ENCODE measurements around the gene NAV2.
"Not testable (repeated sequence)": the region's sequence is repeated elsewhere in the genome, so short reads cannot be mapped to it uniquely, and the experiment has no call there.

The NAV2 gene

DNA sequence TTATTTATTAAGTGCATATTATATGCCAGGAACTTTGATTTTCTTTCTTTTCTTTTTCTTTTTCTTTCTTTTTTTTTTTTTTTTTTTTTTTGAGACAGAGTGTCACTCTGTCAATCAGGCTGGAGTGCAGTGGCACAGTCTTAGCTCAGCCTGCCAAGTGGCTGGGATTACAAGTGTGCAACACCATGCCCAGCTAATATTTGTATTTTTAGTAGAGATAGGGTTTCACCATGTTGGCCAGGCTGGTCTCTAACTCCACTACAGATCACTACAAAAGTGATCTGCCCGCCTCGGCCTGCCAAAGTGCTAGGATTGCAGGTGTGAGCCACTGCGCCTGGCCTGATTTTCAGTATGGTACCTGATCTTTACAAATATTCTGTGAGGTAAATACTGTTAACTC, 182.4 kb downstream of the NAV2 start:
- DNase-seq (ENCODE audit: low read depth in 2 of 2) = not testable (repeated sequence)

GRCh38 chr11:19895776-19896175, 183.1 kb downstream of the NAV2 start:
- no peak for DNase-seq (ENCODE audit: low read depth in 2 of 2)

DNA sequence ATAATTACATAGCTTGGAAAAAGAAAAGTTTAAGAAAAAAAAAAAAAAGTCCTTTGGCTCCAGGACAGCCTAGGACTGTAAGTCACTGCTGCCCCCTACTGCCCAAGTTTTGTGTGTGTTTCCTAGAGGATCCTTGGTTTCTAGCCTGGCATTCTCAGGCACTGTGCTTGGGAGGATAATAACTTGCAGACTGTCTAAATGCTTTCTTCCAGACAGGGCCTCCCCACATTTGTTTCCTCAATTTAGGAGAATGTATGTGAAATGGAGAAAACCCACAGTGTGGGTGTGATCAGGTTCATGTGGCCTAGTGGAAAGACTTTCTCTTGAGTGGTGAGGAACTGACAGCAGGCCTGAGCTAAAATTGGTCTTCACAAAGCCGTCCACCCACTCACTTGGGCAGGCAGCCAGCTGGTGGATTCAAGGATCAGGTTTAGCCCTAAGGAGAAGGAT, 191.0 kb downstream of the NAV2 start:
- DNase-seq (ENCODE audit: low read depth in 2 of 2) = peak; percentile 16 to 56

DNA sequence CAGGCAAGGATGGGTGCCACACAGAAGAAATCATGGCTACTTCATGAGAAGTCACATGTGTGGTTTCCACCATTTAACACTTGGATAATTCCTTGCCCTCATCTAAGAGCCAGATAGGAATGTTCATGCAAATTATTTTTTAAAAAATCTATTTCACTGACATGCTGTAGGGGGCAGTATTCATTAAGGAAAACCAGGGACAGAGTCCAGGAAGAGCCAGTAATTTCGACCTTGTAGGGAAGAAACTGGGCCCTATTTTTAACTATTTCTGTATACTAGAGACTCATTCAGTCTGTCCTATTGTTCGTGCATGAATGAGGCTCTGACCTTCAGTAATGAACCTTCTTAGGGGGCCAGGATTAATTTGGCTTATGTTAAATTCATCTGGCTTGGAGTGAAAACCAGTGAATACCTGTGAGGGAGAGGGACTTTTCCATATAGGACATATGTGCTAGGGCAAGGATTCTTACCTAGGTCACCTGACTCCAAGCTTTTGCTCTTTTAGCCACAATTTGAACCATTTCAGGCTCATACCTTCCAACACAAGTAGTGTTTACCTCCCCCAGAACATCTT, 192.7 kb downstream of the NAV2 start:
- no peak for DNase-seq (ENCODE audit: low read depth in 2 of 2)

GRCh38 chr11:19906126-19906525, 193.5 kb downstream of the NAV2 start:
- DNase-seq (ENCODE audit: low read depth in 2 of 2) = no peak

DNA sequence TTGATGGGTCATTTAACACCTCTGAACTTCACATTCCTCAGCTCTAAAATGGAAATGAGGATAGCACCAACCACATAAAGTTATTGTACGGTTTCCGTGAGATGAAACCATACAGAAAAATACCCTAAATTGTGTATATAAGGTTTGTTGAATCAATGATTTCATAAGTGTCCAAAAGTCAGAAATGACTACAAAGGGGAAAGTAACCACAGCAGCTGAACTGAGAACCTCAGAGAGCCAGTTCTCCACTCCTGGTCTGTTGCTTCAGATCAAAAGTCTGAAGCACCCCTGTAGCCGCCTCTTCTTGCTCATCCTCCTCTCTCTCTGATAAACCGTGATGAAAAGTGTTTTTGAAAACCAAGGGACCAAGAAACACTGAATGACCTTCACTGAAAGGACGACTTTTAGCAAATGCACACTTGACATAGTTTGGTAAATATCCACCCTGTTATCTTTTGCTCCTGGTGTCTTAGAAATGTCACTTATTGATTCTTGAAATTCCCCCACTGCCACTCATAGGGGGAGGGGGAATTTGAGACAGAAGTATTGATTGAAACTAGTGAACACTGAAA, 194.5 kb downstream of the NAV2 start:
- DNase-seq (ENCODE audit: low read depth in 2 of 2) = no peak

DNA sequence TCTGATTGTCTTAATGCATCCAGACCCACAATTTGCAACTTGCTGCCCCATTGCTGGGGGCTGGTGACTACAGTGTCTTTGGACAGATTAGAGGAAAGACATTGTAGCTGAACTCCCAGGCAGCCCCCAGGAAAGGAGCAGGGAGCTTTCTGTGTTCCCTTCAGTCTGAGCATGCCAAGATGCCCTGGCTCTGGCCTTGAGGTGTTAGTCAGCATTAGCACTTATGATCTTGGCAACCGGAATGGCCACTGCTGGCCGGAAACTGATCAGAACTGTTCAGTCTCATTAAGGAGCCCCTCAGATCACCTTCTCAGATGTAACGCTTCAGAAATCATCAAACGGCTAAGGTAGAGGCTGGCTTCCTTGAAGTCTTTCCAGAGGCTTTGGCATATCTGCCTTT, 195.2 kb downstream of the NAV2 start:
- no peak for DNase-seq (ENCODE audit: low read depth in 2 of 2)

GRCh38 chr11:19910931-19911330, 198.3 kb downstream of the NAV2 start:
- DNase-seq (ENCODE audit: low read depth in 2 of 2) = no peak

- no peak for DNase-seq (ENCODE audit: low read depth in 2 of 2)
Measured at GRCh38 chr11:19912115-19912957, 199.7 kb downstream of the NAV2 start.

GRCh38 chr11:19912958-19913892, 200.6 kb downstream of the NAV2 start:
- no peak for DNase-seq (ENCODE audit: low read depth in 2 of 2)

DNA sequence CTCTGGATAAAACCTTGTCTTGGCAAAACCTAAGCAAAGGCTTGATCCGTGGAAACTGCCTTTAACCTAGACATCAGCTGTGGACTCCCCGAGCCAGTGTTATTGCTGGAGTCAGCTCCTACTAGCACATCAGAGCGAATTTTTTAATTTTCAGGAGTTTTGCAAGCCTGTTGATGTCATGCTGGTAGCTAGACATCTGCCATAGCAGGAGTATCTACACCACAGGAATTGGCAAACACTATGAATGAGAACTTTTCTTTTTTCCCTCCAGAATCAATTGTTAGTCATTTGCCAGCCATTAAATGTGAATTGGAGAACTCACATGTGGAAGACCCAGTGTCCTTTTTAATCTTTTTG, 201.2 kb downstream of the NAV2 start:
- DNase-seq (ENCODE audit: low read depth in 2 of 2) = no peak

- DNase-seq (ENCODE audit: low read depth in 2 of 2) = no peak
Measured at GRCh38 chr11:19915808-19916207, 203.2 kb downstream of the NAV2 start.

- no peak for DNase-seq (ENCODE audit: low read depth in 2 of 2)
Measured at GRCh38 chr11:19917069-19917468, 204.4 kb downstream of the NAV2 start.

DNA sequence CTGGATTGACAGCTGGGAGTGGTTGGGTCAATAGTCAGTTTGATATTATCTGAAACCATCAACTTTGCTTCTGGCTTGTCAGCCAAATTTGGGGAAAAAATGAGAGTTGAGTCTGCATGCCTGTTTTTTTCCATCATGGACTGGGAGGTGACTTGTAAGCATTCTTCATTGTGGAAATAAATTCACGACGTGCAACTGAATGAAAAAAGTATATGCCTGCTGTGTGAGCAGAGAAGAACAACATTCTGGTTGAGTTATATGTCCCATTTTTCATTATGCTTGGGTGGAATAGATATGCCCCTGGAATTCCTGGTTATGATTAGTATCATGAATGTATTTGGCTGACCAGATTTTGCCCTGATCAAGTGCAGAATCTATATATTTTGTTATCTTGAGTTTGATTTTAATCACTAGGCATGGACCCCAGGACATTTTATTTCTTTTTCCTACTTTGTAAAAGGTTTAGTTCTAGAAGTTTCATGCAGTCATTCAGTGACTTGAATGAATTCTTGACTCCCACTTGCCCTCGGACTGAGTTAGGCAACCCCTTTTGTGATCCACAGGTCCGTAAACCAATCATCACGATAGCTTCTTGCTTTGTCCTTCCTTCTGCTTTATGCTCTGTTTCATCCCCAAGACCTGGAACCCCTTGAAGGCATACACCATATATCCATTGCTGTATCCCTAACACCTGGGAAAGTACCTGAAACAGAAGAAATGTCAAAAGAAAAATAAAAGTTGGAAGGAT, 205.8 kb downstream of the NAV2 start:
- DNase-seq (ENCODE audit: low read depth in 2 of 2) = no peak

- no peak for DNase-seq (ENCODE audit: low read depth in 2 of 2)
Measured at GRCh38 chr11:19919050-19919561, 206.5 kb downstream of the NAV2 start.

- no peak for DNase-seq (ENCODE audit: low read depth in 2 of 2)
Measured at GRCh38 chr11:19920982-19921381, 208.3 kb downstream of the NAV2 start.

- DNase-seq (ENCODE audit: low read depth in 2 of 2) = no peak
Measured at GRCh38 chr11:19921976-19922688, 209.5 kb downstream of the NAV2 start.

DNA sequence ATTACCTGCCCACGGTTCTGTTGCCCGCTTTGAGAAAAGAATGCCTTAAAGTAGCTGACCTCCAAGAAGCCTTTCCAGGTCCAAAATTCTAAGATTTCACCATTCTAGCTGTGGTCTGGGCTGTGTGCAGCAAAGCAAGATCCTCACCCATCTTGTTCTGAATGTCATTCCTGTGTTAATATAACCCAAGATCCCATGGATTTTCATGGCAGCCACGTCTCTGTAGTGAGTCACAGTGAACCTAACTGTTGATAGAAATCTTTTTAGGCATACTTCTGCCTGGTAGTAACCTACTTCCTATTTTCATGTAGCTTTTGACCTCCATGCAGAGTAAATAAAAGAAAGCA, 210.0 kb downstream of the NAV2 start:
- DNase-seq (ENCODE audit: low read depth in 2 of 2) = no peak

DNA sequence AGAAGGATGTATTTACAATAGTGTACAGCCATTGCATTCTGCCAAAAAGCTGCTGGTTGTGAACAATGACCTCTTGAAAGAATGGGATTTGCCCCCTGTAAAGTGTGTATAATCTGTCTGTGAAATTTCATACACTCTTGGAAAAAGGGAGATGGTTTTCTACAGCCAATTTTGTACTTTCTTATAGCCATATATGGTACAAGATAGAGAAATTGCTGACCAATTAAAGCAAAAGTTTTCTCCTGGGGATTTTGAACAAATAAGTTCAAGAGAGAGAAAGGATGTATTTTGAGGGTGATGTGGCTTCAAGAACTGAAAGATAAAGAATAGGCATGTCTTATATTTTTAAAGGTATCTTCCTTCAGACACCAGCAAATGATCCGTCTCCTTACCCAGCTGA, 211.0 kb downstream of the NAV2 start:
- DNase-seq (ENCODE audit: low read depth in 2 of 2) = no peak

- DNase-seq (ENCODE audit: low read depth in 2 of 2) = no peak
Measured at GRCh38 chr11:19924311-19924710, 211.7 kb downstream of the NAV2 start.

GRCh38 chr11:19924716-19925115, 212.1 kb downstream of the NAV2 start:
- DNase-seq (ENCODE audit: low read depth in 2 of 2) = no peak
